ENCODE data around the gene XCR1. TPM values are rescaled to one million over a fixed set of nuclear protein-coding genes. Genes with fewer than 3 reads are reported as not detected.

Gene XCR1
- total and polyA plus RNA-seq, 11 donors: 0.03 to 0.64 (median 0.07) TPM; not detected in 6

- TF ChIP-seq CTCF (IDR thresholded peaks at IDR 0.05): no peak
- no peak for TF ChIP-seq POLR2A (IDR thresholded peaks at IDR 0.05)
- Histone ChIP-seq H3K36me3 (peaks cover 0 to 100% (median 97%) of the 10 kb centered on the region in 9 donors), H3K4me1 (peaks cover 0 to 63% (median 28%) of the 10 kb centered on the region in 12 donors), H3K4me3 (no peak overlapping the region), H3K9me3 (no peaks in the 10 kb centered on the region), H3K27me3 (no peaks in the 10 kb centered on the region), H3K27ac (peak overlapping the region in 2 of 12 donors; percentile 7 to 14)
- ATAC-seq (peak in 2 of 4 donors; percentile 20 to 38), DNase-seq (no peak)
- intact Hi-C loops (cut with DNase I): loop anchor here in 1 of 10 donors (5.0 kb wide), 1 partner anchor 109 kb away; no protein-coding TSS in a partner anchor
- 75 to 85% (median 77%) methylated on average over 4 to 9 of the region's 9 CpGs for WGBS, 4 donors
Observed at GRCh38 chr3:45968149-45968548, 59.1 kb downstream of the XCR1 start.

GRCh38 chr3:45967724-45968123 is 59.6 kb downstream of the XCR1 start:
- 36 to 66% (median 61%) methylated on average over 8 of the region's 8 CpGs for WGBS, 4 donors

More at GRCh38 chr3:45967724-45968123, 59.6 kb downstream of the XCR1 start:
- Histone ChIP-seq H3K9me3 (no peaks in the 10 kb centered on the region), H3K27me3 (no peaks in the 10 kb centered on the region), H3K36me3 (peaks cover 0 to 100% (median 97%) of the 10 kb centered on the region in 9 donors), H3K27ac (peak overlapping the region in 3 of 12 donors; percentile 7 to 39 (median 14)), H3K4me3 (no peak overlapping the region), H3K4me1 (peaks cover 0 to 59% (median 28%) of the 10 kb centered on the region in 12 donors)
- ATAC-seq (peak in 2 of 4 donors; percentile 23 to 47), DNase-seq (peak in 1 of 5 donors; percentile 51)
- intact Hi-C loops (cut with DNase I): loop anchor here in 1 of 10 donors (5.0 kb wide), 1 partner anchor 110 kb away; no protein-coding TSS in a partner anchor
- TF ChIP-seq CTCF (IDR thresholded peaks at IDR 0.05): no peak
- TF ChIP-seq POLR2A (IDR thresholded peaks at IDR 0.05): no peak

Other genes starting within 250 kb of the XCR1 start
- gene SLC6A20, start 230.9 kb downstream of the XCR1 start, total RNA-seq: under 1 TPM in 2 of 9 donors, not detected in 7; 0.19 to 0.59 TPM
- gene SLC6A20, start 230.9 kb downstream of the XCR1 start, polyA plus RNA-seq: under 1 TPM in 1 of 2 donors, not detected in 1; 0.12 TPM
- 10 to 100 TPM in 2 of 9 donors, 1 to 10 TPM in 7; 6.7 to 13.0 (median 8.8) TPM for gene LZTFL1, start 185.4 kb downstream of the XCR1 start, total RNA-seq
- 10 to 100 TPM in 1 of 2 donors, 1 to 10 TPM in 1; 1.7 to 13.1 TPM for gene LZTFL1, start 185.4 kb downstream of the XCR1 start, polyA plus RNA-seq
- gene CCR9, start 140.9 kb downstream of the XCR1 start, total RNA-seq: not detected
- gene CCR9, start 140.9 kb downstream of the XCR1 start, polyA plus RNA-seq: under 1 TPM in 1 of 2 donors, not detected in 1; 0.03 TPM
- gene CXCR6, start 84.0 kb downstream of the XCR1 start, total RNA-seq: 1 to 10 TPM in 2 of 9 donors, under 1 TPM in 4, not detected in 3; 0.20 to 2.1 (median 0.32) TPM
- under 1 TPM; 0.19 to 0.28 TPM for gene CXCR6, start 84.0 kb downstream of the XCR1 start, polyA plus RNA-seq
- 100 to 1,000 TPM in 6 of 9 donors, 10 to 100 TPM in 3; 57.3 to 195 (median 149) TPM for gene FYCO1, start 31.7 kb downstream of the XCR1 start, total RNA-seq
- 10 to 100 TPM; 18.5 to 69.5 TPM for gene FYCO1, start 31.7 kb downstream of the XCR1 start, polyA plus RNA-seq
- gene CCR1, start 180.8 kb upstream of the XCR1 start, total RNA-seq: 10 to 100 TPM in 2 of 9 donors, 1 to 10 TPM in 7; 1.2 to 52.6 (median 2.4) TPM
- gene CCR1, start 180.8 kb upstream of the XCR1 start, polyA plus RNA-seq: 1 to 10 TPM in 1 of 2 donors, under 1 TPM in 1; 0.61 to 1.6 TPM
- under 1 TPM in 2 of 9 donors, not detected in 7; 0.20 to 0.27 TPM for gene CCR3, start 215.0 kb upstream of the XCR1 start, total RNA-seq
- gene CCR3, start 215.0 kb upstream of the XCR1 start, polyA plus RNA-seq: not detected

All from heart left ventricle (tissue), 16 donors.